ENCODE results near the gene SVIL.

- TF ChIP-seq CTCF (IDR thresholded peaks at IDR 0.05) (no peak), EZH2 (IDR thresholded peaks at IDR 0.05) (no peak)
Measured at GRCh38 chr10:29411666-29412315, 223.0 kb downstream of the SVIL start.
